ENCODE measurements around the gene CHAF1A.

The CHAF1A gene

DNA sequence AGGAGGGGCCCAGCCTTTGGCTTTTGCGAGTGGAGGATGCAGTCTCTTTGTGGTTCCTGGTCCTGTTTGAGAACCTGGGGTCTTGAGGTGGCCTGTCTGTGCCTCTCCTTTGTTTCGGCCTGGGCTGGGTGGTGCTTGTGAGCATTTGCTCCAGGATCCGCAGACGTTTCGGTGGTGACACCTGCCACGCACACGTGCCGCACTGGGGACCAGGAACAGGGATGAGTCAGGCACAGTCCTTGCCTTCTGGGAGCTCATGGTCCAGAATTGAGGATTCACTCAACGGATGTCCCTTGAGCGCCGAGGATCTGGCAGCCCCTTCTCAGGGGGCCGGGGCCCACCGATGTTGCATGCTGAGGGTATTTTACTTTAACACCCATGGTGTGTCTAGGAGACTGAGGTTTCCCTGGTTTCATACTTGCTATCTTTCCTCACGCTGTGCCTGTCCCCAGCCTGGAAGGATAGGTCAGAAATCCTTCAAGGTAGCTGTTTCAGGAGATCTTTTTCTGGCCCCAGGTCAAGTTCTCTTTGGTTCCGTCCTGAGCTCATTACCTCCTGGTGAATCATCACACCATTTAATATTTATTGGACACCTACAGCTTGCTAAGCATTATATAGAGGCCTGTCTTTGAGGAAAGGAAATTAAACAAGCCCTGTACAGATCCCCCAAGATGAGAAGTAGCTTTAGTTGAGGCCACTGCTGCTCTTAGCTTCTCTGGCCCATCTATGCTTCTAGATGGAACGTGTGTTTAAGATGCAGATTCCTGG, 74.8 kb downstream of the CHAF1A start:
- no peak overlapping the region for H3K27ac ChIP-seq
- DNase-seq (ENCODE audit: low read depth, low spot score) = no peak

DNA sequence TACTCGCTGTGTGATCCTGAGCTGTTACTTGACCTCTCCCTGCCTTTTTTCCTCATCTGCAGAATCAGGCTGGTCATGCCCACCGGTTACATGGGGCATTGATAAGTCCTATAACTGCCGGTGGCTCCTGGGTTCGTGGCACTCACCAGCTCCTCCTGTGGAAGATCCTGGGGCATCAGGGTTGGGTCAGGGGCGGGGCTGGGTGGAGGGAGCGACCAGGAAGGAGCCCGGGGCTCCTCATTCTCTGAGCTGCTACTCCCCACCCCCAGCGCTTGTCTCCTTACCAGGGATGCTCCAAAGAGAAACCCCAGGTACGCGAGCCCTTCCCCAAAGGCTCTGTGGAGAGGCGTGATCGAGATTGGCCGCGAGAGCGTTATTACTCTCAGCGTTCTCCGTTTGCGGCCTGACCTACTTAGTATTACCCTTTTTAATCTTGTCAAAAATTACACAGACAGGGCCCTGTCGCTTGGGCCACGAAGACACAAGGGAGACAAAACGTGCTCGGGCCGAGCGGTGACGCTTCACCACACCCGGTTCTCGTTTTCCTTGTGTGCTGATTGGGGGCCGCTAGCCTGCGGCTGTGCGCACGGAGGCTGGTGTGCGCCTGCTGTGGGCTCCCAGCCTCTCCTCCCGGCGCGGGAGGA, 80.4 kb downstream of the CHAF1A start:
- DNase-seq (ENCODE audit: low read depth, low spot score) = no peak
- H3K27ac ChIP-seq = no peak overlapping the region

DNA sequence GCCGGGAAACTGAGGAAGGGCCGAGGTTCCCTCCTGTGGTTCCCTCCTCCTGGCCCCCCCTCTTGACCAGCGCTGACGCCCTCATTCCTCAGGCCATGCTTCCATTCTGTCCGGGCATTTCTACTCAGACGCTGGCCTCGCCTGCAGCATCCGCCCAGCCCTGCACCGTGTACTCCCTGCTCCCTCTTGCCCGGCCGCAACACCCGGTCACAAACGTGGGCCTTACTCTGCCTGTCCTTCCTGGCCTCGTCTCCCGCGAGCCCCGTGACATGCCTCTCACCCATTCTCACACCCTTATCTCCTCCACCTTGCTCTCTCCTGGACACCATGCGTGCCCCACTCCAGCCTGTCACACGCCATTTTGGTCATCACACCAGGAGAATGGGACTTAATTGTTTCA, 80.9 kb downstream of the CHAF1A start:
- H3K27ac ChIP-seq = no peak overlapping the region
- no peak for DNase-seq (ENCODE audit: low read depth, low spot score)

DNA sequence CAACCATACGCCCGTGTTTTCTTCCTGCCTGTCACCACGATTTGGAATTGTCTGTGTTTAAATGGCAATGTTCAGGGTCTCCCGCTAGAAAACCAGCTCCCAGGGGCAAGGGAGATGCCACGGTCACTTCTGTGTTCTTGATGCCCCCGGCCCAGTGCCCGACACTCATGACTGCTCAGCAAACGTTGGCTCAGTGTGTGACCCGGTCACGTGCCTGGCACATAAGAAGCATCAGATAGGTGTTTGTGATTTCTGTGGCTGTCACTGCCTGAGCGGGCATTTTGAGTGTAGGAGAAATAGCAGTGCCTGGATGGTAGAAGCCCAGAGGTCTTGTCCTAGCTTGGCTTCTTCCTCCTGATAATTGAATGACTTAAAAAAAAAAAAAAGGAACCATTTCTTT, 85.1 kb downstream of the CHAF1A start:
- no peak for DNase-seq (ENCODE audit: low read depth, low spot score)
- no peak overlapping the region for H3K27ac ChIP-seq

DNA sequence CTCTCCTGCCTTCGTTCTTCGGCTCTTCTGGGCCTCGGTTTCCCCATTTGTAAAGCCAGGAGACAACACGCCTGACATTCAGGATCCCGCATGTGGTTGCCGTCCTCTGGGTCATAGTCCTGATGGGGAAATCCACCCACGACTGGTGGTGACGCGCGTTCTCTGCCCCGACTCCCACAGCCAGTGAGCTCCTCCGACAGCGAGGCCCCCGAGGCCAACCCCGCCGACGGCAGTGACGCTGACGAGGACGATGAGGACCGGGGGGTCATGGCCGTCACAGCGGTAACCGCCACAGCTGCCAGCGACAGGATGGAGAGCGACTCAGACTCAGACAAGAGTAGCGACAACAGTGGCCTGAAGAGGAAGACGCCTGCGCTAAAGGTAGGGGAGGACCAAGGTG, 86.1 kb downstream of the CHAF1A start:
- DNase-seq (ENCODE audit: low read depth, low spot score) = no peak

DNA sequence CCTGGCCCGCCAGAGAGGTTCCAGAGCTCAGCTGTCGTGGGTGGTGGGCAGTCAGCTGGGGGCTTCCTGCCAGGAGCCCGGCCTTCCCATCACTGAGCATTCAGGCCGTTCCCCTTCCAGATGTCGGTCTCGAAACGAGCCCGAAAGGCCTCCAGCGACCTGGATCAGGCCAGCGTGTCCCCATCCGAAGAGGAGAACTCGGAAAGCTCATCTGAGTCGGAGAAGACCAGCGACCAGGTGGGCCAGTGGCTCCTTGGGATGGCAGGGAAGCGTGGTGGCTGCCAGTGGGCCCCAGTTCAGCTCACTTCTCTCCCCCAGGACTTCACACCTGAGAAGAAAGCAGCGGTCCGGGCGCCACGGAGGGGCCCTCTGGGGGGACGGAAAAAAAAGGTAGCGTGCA, 89.0 kb downstream of the CHAF1A start:
- DNase-seq (ENCODE audit: low read depth, low spot score) = no peak
- no peak overlapping the region for H3K27ac ChIP-seq

More for the DNA sequence above, 86.1 kb downstream of the CHAF1A start:
- no peak overlapping the region for H3K27ac ChIP-seq

DNA sequence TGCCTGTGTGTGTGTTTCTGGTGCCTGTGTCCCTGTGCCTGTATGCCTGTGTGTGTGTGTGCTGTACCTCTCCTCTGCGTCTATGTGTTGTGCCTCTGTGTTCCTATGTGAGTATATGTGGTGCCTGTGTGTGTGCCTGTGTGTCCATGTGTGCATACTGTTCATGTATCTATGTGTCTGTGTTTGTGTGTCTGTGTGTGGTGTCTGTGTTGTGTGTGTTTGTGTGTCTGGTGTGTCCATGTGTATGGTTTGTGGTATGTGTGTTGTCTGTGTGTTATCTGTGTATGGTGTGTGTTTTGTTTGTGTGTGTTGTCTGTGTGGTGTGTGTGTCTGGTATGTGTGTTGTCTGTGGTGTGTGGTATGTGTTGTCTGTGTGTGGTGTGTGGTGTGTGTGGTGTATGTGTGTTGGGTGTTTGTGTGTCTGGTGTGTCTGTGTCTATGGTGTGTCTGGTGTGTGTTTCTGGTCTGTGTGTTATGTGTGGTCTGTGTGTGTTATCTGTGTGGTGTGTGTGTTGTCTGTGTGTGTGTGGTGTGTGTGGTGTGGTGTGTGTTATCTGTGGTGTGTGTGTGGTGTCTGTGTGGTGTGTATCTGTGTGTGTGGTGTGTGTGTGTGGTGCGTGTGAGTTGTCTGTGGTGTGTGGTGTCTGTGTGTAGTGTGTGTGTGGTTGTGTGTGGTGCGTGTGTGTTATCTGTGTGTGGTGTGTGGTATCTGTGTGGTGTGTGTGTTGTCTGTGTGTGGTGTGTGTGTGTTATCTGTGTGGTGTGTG, 90.1 kb downstream of the CHAF1A start:
- no peak for DNase-seq (ENCODE audit: low read depth, low spot score)
- no peak overlapping the region for H3K27ac ChIP-seq
